HCT116 (cell line): ENCODE measurements around the gene LMCD1. TPM values are rescaled to one million over a fixed set of nuclear protein-coding genes. Genes with fewer than 3 reads are reported as not detected.

Source experiments
- ATAC-seq: fragments of 200-7000 bp; cut with Tn5 transposase; 2 replicates; pipeline ENCODE4 v1.9.1; 2020; ENCODE audit warnings: mild to moderate bottlenecking, moderate library complexity
- BruUV-seq: library from RNA; stranded (reverse); fragments of 400-500 nt; replicated peaks from 2 replicates; lab custom pipeline; 2021; lab: Mats Ljungman, UMichigan
- CTCF ChIA-PET: fragments of 300-600 bp; sonication (Branson Sonifier 250); formaldehyde crosslinking; loops from one replicate; lab custom pipeline; 2021; ENCODE audit warnings: antibody characterized with exemption; lab: Charles Lee
- POLR2A ChIA-PET: fragments of 300-600, 350-600 bp; sonication (Branson Sonifier 250); formaldehyde crosslinking; loops from one replicate; lab custom pipeline; 2021; ENCODE audit warnings: antibody characterized with exemption; lab: Charles Lee
- RAD21 ChIA-PET, 2 experiments: fragments of 300-600 bp; sonication (Branson Sonifier 250); formaldehyde crosslinking; loops; one replicate each; lab custom pipeline; 2023; ENCODE audit warnings: low total read pairs in 2 of 2; ENCODE audit not compliant: uncharacterized antibody in 2 of 2, unreplicated experiment in 2 of 2, low non-redundant PET in 1 of 2; lab: Charles Lee
- DNase-seq: peaks from one replicate; pipeline ENCODE4 v3.0.0-alpha.2; 2010; ENCODE audit warnings: low read depth, low spot score
- H2AFZ ChIP-seq: fragments of 200-600 bp; shearing (Covaris generic), sonication (generic); 2 replicates; pipeline ENCODE4 v1.6.1; 2017; ENCODE audit warnings: low read depth, mixed run types, mixed read lengths, antibody characterized with exemption, low read length; ENCODE audit not compliant: poor library complexity, severe bottlenecking
- H3K27ac ChIP-seq: 2 replicates; pipeline ENCODE4 v1.5.1; 2012; ENCODE audit warnings: low read depth, low read length
- H3K27me3 ChIP-seq: fragments of 200-600 bp; sonication (generic); 2 replicates; pipeline ENCODE4 v1.6.1; 2016; ENCODE audit warnings: mixed run types, low read length, mixed read lengths; ENCODE audit not compliant: insufficient read depth
- H3K36me3 ChIP-seq, 2 experiments: fragments of 200-500 bp in 1 of 2; fragments of 200-600 bp in 1 of 2; sonication (Bioruptor generic) in 1 of 2; sonication (generic) in 1 of 2; 2 replicates each; pipeline versions ENCODE4 v1.5.1 to v1.6.1; 2014 to 2016; ENCODE audit warnings: low read length in 2 of 2, inconsistent platforms in 1 of 2, mixed read lengths in 1 of 2, mixed run types in 1 of 2; ENCODE audit not compliant: insufficient read depth in 2 of 2, control insufficient read depth in 1 of 2
- H3K4me1 ChIP-seq, 2 experiments: fragments of 200-600 bp in 1 of 2; sonication (generic) in 1 of 2; 2 replicates each; pipeline versions ENCODE4 v1.5.1 to v1.6.1; 2012 to 2017; ENCODE audit warnings: low read length in 2 of 2, inconsistent platforms in 1 of 2, mild to moderate bottlenecking in 1 of 2, mixed read lengths in 1 of 2, mixed run types in 1 of 2, moderate library complexity in 1 of 2; ENCODE audit not compliant: insufficient read depth in 2 of 2, control insufficient read depth in 1 of 2
- H3K4me2 ChIP-seq: fragments of 200-600 bp; sonication (generic); 2 replicates; pipeline ENCODE4 v1.6.1; 2017; ENCODE audit warnings: mixed run types, low read length, mixed read lengths
- H3K4me3 ChIP-seq, 2 experiments: fragments of 200-600 bp in 1 of 2; sonication (generic) in 1 of 2; replicated peaks in 1 of 2; 2 replicates each; pipeline ENCODE4 v1.5.1; 2011 to 2016; ENCODE audit warnings: low read length in 2 of 2, control low read depth in 1 of 2, low read depth in 1 of 2, mild to moderate bottlenecking in 1 of 2, mixed read lengths in 1 of 2, mixed run types in 1 of 2
- H3K79me2 ChIP-seq: fragments of 200-600 bp; sonication (generic); 2 replicates; pipeline ENCODE4 v1.6.1; 2017; ENCODE audit warnings: mild to moderate bottlenecking, mixed run types, low read length, moderate library complexity, mixed read lengths; ENCODE audit not compliant: insufficient read depth
- H3K9ac ChIP-seq: fragments of 200-600 bp; sonication (generic); 2 replicates; pipeline ENCODE4 v1.6.1; 2016; ENCODE audit warnings: low read length, mixed read lengths
- H3K9me2 ChIP-seq: fragments of 200-600 bp; sonication (generic), shearing (Covaris generic); 2 replicates; pipeline ENCODE4 v1.6.1; 2017; ENCODE audit warnings: mixed run types, mild to moderate bottlenecking, moderate library complexity; ENCODE audit not compliant: insufficient read depth
- H3K9me3 ChIP-seq, 2 experiments: fragments of 200-500 bp in 1 of 2; fragments of 200-600 bp in 1 of 2; sonication (Bioruptor generic) in 1 of 2; sonication (generic) in 1 of 2; 2 replicates each; pipeline ENCODE4 v1.6.1; 2014 to 2017; ENCODE audit warnings: low read length in 2 of 2, mixed read lengths in 2 of 2, inconsistent platforms in 1 of 2, low read depth in 1 of 2, mild to moderate bottlenecking in 1 of 2, mixed run types in 1 of 2, moderate library complexity in 1 of 2; ENCODE audit not compliant: control insufficient read depth in 1 of 2, insufficient read depth in 1 of 2
- H4K20me1 ChIP-seq: fragments of 200-600 bp; sonication (generic), shearing (Covaris generic); 2 replicates; pipeline ENCODE4 v1.6.1; 2017; ENCODE audit warnings: mixed run types, mild to moderate bottlenecking, moderate library complexity; ENCODE audit not compliant: insufficient read depth
- CBX3 ChIP-seq: IDR thresholded peaks from 2 replicates; pipeline ENCODE4 v1.6.1; 2012; ENCODE audit warnings: low read depth
- FOSL1 ChIP-seq: IDR thresholded peaks from 2 replicates; pipeline ENCODE4 v1.6.1; 2012; ENCODE audit warnings: low read depth
- POLR2A ChIP-seq: IDR thresholded peaks from 2 replicates; pipeline ENCODE4 v1.7.0; 2011; ENCODE audit warnings: borderline replicate concordance; ENCODE audit not compliant: insufficient read depth, insufficient read length; ENCODE audit errors: extremely low read depth
- SP1 ChIP-seq: IDR thresholded peaks from 2 replicates; pipeline ENCODE4 v1.6.1; 2012; ENCODE audit warnings: low read depth
- YY1 ChIP-seq: IDR thresholded peaks from 2 replicates; pipeline ENCODE4 v1.6.1; 2011; ENCODE audit warnings: low read length, low read depth, moderate library complexity, mild to moderate bottlenecking; ENCODE audit not compliant: insufficient replicate concordance; ENCODE audit errors: extremely low read depth
- ZFX ChIP-seq: fragments of 450-650 bp; IDR thresholded peaks from 2 replicates; pipeline ENCODE4 v1.6.1; 2017
- intact Hi-C: fragments of 100-400 bp; cut with micrococcal nuclease; formaldehyde crosslinking; loops from 2 replicates; pipeline ENCODE4 v1.10.0; 2022
- total RNA-seq: library from RNA; stranded (reverse); gene quantifications from one replicate; pipeline ENCODE4 v1.2.1, GENCODE V29; 2021; ENCODE audit not compliant: unreplicated experiment
- TF ChIP-seq, protein P1 (sequence below): IDR thresholded peaks from 2 replicates; pipeline ENCODE4 v1.6.1; 2012
- TF ChIP-seq, protein P2 (sequence below): IDR thresholded peaks from 2 replicates; pipeline ENCODE4 v1.6.1; 2012; ENCODE audit warnings: low read depth

Gene LMCD1
- total RNA-seq, 1 experiment from 2014 or later: 4.6 TPM

DNA sequence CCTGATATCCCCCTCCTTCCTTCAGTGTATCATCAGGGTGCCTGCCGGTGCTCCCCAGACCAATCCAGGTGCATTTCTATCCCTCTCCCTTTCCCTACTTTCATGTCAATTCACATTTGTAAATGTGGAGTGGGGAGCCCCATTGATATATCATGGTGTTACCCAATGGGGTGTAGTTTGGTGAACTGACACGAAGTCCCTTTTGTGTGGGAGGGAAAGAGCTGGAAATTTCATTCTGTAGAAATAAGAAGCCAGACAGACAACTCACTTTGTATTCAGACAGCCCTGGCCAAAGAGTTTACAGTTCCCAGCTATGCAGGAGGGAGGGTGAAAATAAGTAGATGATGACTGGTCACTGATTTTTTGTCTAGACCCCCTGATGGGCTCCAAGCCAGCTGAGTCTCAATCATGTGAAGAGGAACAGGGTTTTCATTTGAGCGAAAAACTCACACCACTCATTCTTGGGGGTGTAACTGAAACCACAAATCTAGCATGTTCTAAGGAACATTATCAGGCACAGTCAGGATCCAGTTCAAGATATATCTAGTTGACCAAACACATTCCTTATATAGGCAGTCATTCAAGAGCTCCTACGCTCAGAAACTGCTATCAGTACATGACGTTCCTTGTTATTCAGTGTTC, 58.9 kb downstream of the LMCD1 start:
- ChIA-PET POLR2A (no interaction called here), RAD21 (no interaction called here), CTCF (no interaction called here)
- DNase-seq (no peak), ATAC-seq (no peak)
- no peaks in the 10 kb centered on the region for H3K36me3 ChIP-seq
- no peak overlapping the region for H3K9ac ChIP-seq
- H3K4me2 ChIP-seq: no peak overlapping the region
- no peaks in the 10 kb centered on the region for H3K4me1 ChIP-seq
- no peaks in the 10 kb centered on the region for H3K9me3 ChIP-seq
- H3K79me2 ChIP-seq: no peaks in the 10 kb centered on the region
- no peak overlapping the region for H3K4me3 ChIP-seq
- no peaks in the 10 kb centered on the region for H3K9me2 ChIP-seq
- TF ChIP-seq ZFX (no peak), YY1 (no peak), SP1 (no peak), POLR2A (no peak), FOSL1 (no peak), CBX3 (no peak)
- TF ChIP-seq, protein P1, sequence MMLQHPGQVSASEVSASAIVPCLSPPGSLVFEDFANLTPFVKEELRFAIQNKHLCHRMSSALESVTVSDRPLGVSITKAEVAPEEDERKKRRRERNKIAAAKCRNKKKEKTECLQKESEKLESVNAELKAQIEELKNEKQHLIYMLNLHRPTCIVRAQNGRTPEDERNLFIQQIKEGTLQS: no peak
- TF ChIP-seq, protein P2, sequence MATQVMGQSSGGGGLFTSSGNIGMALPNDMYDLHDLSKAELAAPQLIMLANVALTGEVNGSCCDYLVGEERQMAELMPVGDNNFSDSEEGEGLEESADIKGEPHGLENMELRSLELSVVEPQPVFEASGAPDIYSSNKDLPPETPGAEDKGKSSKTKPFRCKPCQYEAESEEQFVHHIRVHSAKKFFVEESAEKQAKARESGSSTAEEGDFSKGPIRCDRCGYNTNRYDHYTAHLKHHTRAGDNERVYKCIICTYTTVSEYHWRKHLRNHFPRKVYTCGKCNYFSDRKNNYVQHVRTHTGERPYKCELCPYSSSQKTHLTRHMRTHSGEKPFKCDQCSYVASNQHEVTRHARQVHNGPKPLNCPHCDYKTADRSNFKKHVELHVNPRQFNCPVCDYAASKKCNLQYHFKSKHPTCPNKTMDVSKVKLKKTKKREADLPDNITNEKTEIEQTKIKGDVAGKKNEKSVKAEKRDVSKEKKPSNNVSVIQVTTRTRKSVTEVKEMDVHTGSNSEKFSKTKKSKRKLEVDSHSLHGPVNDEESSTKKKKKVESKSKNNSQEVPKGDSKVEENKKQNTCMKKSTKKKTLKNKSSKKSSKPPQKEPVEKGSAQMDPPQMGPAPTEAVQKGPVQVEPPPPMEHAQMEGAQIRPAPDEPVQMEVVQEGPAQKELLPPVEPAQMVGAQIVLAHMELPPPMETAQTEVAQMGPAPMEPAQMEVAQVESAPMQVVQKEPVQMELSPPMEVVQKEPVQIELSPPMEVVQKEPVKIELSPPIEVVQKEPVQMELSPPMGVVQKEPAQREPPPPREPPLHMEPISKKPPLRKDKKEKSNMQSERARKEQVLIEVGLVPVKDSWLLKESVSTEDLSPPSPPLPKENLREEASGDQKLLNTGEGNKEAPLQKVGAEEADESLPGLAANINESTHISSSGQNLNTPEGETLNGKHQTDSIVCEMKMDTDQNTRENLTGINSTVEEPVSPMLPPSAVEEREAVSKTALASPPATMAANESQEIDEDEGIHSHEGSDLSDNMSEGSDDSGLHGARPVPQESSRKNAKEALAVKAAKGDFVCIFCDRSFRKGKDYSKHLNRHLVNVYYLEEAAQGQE: no peak
- TF ChIP-seq, all 23 proteins: peak for 0
- Histone ChIP-seq H2AFZ (no peak overlapping the region), H3K27ac (no peak overlapping the region), H4K20me1 (no peaks in the 10 kb centered on the region), H3K27me3 (no peaks in the 10 kb centered on the region)
- intact Hi-C loops: no loop called here
- no TSS peak for BruUV-seq
